GM13977 (cell line): ENCODE data around the gene FAAP100.

Source experiments
- DNase-seq: peaks from one replicate; pipeline ENCODE4 v3.0.0; 2012; ENCODE audit warnings: low spot score
- CTCF ChIP-seq: IDR thresholded peaks from 2 replicates; pipeline ENCODE4 v1.5.1; 2012; ENCODE audit warnings: mild to moderate bottlenecking, control low read depth; ENCODE audit not compliant: insufficient read depth; ENCODE audit errors: extremely low read depth, missing control alignments
- in situ Hi-C: fragments of 300-500 bp; cut with MboI; formaldehyde crosslinking; loops from one replicate; pipeline ENCODE4 v1.12.0; 2022; ENCODE audit warnings: low sequenced_read_pairs, low pct_unique_long_range_greater_than_20kb, mixed read lengths, inconsistent platforms; ENCODE audit not compliant: unreplicated experiment

Gene FAAP100

DNA sequence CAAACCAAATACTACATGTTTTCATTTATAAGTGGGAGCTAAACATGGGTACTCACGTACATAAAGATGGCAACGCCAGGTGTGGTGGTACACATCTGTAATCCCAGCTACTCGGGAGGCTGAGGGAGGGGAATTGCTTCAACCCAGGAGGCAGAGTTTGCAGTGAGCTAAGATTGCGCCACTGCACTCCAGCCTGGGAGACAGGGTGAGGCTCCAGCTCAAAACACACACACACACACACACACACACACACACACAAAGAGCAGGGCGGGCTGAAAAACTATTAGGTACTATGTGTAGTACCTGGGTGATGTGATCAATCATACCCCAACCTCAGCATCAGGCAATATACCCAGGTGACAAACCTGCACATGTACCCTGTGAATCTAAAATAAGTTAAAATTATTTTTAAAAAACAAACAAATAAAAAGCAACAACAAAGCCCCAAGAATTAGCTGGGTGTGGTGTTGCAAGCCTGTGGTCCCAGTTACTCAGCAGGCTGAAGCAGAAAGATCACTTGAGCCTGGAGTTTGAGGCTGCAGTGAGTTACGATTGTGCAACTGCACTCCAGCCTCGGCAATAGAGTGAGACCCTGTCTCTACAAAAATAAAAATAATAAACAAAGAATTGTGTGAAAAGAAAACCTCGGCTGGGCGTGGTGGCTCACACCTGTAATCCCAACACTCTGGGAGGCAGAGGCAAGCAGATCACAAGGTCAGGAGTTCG lies 11.9 kb upstream of the FAAP100 start:
- no peak for TF ChIP-seq CTCF
- DNase-seq, result no peak
- in situ Hi-C loops, result no loop called here

- TF ChIP-seq CTCF, result no peak
- no peak for DNase-seq
- in situ Hi-C loops, result no loop called here
Measured at GRCh38 chr17:81561494-81561885, 9.3 kb upstream of the FAAP100 start.

GRCh38 chr17:81558941-81559806 lies 7.0 kb upstream of the FAAP100 start:
- no peak for TF ChIP-seq CTCF
- no peak for DNase-seq
- in situ Hi-C loops, result no loop called here

GRCh38 chr17:81558115-81558468 lies 5.9 kb upstream of the FAAP100 start:
- DNase-seq, result no peak
- in situ Hi-C loops, result no loop called here
- no peak for TF ChIP-seq CTCF

DNA sequence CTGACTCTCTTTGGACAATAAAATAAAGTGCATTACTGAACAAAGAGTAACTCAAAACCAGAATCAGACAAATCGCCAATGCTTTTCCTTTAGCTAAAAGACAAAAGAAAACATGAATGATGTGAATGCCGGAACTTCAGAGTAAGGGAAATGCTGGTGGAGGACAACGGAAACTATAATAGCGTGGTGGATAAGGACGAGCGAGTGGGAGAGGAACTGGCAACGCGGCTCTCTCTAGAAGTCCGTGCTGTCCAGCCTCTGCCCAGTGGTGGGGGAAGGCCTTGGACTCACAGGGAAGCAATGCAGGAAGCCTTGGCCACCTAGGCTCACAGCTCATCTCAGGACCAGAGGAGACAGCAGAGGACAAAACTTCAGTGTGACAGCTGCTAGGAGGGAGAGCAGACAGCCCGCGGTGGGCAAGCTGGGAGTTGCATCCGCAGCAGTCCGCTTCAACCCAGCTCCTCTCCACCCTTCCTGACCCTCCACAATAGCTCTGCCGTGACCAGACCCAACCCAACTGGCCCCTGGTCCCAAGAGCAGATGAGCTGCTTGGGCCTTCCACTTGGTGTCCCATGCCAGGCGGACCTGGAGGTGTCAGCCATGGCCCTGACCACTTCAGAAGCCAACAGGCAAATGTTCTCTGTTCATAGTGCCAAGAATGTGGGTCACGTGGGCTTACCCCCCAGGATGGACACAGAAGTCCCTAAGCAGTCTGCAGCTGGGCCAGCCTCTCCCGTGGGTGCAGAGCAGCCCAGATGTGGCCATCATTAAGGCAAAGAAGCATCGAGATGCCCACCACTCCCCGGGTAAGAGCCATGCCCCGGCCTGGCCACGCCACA lies 5.3 kb upstream of the FAAP100 start:
- no peak for DNase-seq
- no peak for TF ChIP-seq CTCF
- in situ Hi-C loops, result no loop called here

GRCh38 chr17:81556863-81557262 lies 4.7 kb upstream of the FAAP100 start:
- no peak for TF ChIP-seq CTCF
- in situ Hi-C loops, result no loop called here
- DNase-seq, result no peak
